OCI-LY3 (cell line): ENCODE measurements around the gene CELF4.

Source experiments
- EZH2phosphoT487 ChIP-seq: fragments of 200-600 bp; shearing (Covaris generic); IDR thresholded peaks from 2 replicates; pipeline ENCODE4 v1.6.1; 2018; ENCODE audit warnings: antibody characterized with exemption, mixed run types, low read depth
- TF ChIP-seq, protein P1 (sequence below): fragments of 200-600, 300-600 bp; sonication (generic); IDR thresholded peaks from 2 replicates; pipeline ENCODE4 v1.5.1; 2014; ENCODE audit warnings: antibody characterized with exemption, low read length, low read depth

DNA sequence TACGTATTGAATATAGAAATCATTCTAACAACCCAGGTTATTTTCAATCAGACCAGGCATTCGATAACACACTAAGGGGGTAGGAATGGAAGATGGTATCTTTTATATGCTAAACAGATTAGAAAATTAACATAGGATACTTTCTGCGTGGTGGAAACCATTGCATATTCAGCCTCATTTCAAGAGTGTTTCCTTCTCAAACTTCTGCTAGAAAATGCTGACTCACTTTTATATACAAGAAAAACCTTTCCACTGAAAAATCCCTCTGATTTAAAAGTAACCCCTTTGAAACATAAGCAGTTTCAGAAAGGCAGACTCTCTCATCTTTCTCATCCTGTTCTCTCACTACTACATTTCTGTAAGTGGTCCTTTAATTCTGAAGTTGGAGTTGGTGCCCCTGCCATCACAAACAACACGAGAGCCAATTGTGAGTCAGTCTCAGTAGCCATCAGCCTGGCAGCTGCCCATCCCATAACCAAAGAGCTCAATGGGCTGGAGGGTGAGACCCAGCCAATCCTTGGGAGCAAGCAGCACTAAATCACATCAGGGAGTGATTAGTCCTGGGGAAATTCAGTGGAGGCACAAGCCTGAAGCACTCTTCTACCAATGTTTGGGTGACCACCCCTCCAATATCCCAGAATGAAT is 343.1 kb downstream of the CELF4 start:
- no peak for TF ChIP-seq EZH2phosphoT487
- TF ChIP-seq, protein P1, sequence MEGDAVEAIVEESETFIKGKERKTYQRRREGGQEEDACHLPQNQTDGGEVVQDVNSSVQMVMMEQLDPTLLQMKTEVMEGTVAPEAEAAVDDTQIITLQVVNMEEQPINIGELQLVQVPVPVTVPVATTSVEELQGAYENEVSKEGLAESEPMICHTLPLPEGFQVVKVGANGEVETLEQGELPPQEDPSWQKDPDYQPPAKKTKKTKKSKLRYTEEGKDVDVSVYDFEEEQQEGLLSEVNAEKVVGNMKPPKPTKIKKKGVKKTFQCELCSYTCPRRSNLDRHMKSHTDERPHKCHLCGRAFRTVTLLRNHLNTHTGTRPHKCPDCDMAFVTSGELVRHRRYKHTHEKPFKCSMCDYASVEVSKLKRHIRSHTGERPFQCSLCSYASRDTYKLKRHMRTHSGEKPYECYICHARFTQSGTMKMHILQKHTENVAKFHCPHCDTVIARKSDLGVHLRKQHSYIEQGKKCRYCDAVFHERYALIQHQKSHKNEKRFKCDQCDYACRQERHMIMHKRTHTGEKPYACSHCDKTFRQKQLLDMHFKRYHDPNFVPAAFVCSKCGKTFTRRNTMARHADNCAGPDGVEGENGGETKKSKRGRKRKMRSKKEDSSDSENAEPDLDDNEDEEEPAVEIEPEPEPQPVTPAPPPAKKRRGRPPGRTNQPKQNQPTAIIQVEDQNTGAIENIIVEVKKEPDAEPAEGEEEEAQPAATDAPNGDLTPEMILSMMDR: no peak
